COR-L47 (cell line): ENCODE results near the gene TOX2.

ENCODE experiments used
- DNase-seq: peaks from one replicate; lab custom pipeline; 2025; lab: John Stamatoyannopoulos, UW

Gene TOX2

GRCh38 chr20:43959079-43959919 is 44.6 kb downstream of the TOX2 start:
- DNase-seq = no peak

GRCh38 chr20:43959920-43960227 is 45.2 kb downstream of the TOX2 start:
- no peak for DNase-seq

GRCh38 chr20:43960231-43960630 is 45.6 kb downstream of the TOX2 start:
- no peak for DNase-seq

- no peak for DNase-seq
Observed at GRCh38 chr20:43961116-43961515, 46.5 kb downstream of the TOX2 start.

- no peak for DNase-seq
Observed at GRCh38 chr20:43961541-43962471, 47.2 kb downstream of the TOX2 start.

- DNase-seq = no peak
Observed at GRCh38 chr20:43962530-43962929, 47.9 kb downstream of the TOX2 start.

- no peak for DNase-seq
Observed at GRCh38 chr20:43963233-43963632, 48.6 kb downstream of the TOX2 start.

- DNase-seq = no peak
Observed at GRCh38 chr20:43963872-43964791, 49.5 kb downstream of the TOX2 start.

GRCh38 chr20:43968341-43969000 is 53.8 kb downstream of the TOX2 start:
- DNase-seq = no peak

GRCh38 chr20:43969028-43969447 is 54.4 kb downstream of the TOX2 start:
- DNase-seq = no peak

GRCh38 chr20:43969501-43970182 is 55.0 kb downstream of the TOX2 start:
- no peak for DNase-seq

- no peak for DNase-seq
Observed at GRCh38 chr20:43971267-43971666, 56.6 kb downstream of the TOX2 start.

GRCh38 chr20:43972051-43972450 is 57.4 kb downstream of the TOX2 start:
- DNase-seq = no peak

GRCh38 chr20:43972692-43973091 is 58.0 kb downstream of the TOX2 start:
- no peak for DNase-seq

- DNase-seq = no peak
Observed at GRCh38 chr20:43973231-43973630, 58.6 kb downstream of the TOX2 start.

GRCh38 chr20:43973671-43974450 is 59.2 kb downstream of the TOX2 start:
- DNase-seq = no peak

- no peak for DNase-seq
Observed at GRCh38 chr20:43974695-43975094, 60.0 kb downstream of the TOX2 start.

GRCh38 chr20:43975096-43975768 is 60.6 kb downstream of the TOX2 start:
- no peak for DNase-seq

- no peak for DNase-seq
Observed at GRCh38 chr20:43976547-43976946, 61.9 kb downstream of the TOX2 start.

GRCh38 chr20:43977252-43977651 is 62.6 kb downstream of the TOX2 start:
- DNase-seq = no peak
